ENCODE results near the gene POLR3A.
"Not testable (repeated sequence)": the region's sequence is repeated elsewhere in the genome, so short reads cannot be mapped to it uniquely, and the experiment has no call there.

POLR3A gene

DNA sequence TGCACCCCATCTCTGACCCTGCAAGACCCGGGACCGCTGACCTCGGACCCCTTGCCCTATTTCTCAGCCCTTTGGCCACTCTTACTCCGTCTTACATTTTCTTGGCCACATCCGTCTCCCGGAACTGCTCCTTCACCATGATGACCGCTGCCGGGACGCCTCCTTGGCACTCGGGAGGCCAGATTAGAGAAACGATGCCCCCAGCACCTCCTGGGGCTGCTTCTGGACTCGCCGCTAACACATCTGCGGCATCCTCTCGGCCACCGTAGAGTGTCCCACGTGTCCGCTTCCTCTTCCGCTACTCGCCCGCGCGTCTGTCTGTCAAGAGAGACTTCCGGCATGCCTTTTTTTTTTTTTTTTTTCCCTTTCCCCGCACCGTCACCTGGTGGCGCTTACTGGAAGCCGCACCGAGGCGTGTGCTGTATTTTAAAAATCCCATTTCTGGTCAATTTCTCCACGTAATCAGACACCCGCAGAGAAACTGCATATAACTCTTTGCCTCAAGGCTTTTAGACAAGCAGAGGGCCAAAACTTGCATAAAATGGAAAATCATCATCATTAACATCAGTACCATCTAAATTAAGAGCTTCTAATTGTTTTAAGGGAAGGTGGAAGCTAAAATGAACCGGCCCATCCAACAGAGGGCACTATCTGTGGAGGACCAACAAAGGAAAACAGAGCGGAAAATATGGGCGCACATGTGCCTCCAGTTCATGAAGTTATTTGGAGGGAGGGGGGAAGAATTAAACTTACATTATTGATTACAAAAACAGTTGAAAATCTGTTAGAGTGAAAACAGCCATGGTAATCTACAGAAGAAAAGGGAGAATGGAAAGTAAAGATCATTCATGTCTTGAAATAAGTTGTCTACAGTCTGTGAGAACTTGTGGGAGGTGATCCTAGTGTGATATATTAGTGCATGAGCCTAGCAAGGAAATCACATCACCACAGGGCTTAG lies at the start of gene POLR3A:
Gene POLR3A (minus strand): TSS at position 247 of the 958 bp plus-strand sequence. CDS start 108 bp downstream, at position 139.
- DNase-seq (ENCODE audit: low spot score) = peak; percentile 89

GRCh38 chr10:78078539-78079330 lies 49.4 kb upstream of the POLR3A start:
- DNase-seq (ENCODE audit: low spot score) = no peak

DNA sequence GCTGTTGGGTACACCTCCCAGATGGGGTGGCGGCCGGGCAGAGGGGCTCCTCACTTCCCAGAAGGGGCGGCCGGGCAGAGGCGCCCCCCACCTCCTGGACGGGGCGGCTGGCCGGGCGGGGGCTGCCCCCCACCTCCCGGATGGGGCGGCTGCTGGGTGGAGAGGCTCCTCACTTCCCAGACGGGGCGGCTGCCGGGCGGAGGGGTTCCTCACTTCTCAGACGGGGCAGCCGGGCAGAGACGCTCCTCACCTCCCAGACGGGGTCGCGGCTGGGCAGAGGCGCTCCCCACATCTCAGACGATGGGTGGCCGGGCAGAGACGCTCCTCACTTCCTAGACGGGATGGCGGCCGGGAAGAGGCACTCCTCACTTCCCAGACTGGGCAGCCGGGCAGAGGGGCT lies 46.5 kb upstream of the POLR3A start:
- DNase-seq (ENCODE audit: low spot score) = not testable (repeated sequence)

GRCh38 chr10:78072504-78072903 lies 43.2 kb upstream of the POLR3A start:
- no peak for DNase-seq (ENCODE audit: low spot score)

DNA sequence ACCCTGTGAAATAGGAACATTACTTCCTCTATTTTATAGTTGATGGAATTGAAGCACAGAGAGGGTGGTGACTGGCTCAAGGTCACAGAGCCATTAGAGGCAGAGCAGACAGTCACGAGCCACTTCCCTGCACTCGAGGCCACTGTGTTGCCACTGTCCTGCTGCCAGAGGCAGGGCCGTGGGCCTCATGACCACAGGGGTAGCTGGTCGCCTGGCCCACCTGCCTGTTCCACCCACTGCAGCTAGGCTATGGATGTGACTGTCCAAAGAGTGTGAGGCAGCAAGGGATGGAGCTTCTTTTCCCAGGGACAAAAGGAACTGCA lies 42.5 kb upstream of the POLR3A start:
- DNase-seq (ENCODE audit: low spot score) = no peak

DNA sequence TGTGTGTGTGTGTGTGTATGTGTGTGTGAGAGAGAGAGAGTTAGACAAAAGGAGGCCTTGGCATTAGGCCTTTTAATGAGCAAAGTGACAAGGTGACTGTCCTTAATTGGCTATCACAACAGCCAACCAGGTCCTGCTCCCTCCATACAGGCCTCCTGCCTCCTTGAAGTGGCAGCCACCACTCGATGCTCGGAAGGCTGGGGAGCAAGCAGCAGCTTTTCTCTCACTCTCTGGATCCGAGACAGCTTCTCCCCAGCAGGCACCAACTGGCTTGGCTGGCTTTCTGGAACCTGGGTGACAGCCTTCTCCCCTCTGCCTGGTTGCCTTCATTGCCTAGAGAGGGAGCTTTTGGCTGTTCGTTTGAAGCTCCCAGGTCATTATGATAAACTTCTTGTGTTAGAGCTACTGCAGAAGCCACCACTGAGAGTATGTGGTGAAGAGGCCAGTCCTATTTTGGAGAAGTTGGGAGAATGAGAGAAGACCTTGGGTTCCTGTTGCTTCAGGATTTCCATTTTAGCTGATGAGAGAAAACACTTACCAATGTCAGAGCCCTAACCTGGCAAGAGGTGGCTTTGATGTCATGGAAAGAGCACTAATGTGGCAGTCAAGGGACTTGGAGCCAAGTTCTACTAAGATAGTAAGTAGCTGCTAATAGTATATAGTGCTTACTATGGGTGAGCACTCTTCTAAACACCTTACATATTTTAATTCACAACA lies 42.0 kb upstream of the POLR3A start:
- DNase-seq (ENCODE audit: low spot score) = no peak

GRCh38 chr10:78070726-78071125 lies 41.4 kb upstream of the POLR3A start:
- no peak for DNase-seq (ENCODE audit: low spot score)

DNA sequence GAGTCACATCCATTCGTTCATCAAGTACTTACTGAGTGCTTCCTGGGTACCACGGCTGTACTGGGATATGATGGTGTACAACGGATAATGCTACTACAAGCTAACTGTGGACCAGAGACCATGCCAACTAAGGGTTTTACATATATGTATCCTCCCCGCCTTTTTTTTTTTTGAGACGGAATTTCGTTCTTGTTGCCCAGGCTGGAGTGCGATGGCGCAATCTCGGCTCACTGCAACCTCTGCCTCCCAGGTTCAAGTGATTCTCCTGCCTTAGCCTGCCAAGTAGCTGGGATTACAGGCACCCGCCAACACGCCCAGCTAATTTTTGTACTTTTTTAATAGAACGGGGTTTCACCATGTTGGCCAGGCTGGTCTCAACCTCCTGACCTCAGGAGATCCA lies 40.7 kb upstream of the POLR3A start:
- DNase-seq (ENCODE audit: low spot score) = not testable (repeated sequence)

DNA sequence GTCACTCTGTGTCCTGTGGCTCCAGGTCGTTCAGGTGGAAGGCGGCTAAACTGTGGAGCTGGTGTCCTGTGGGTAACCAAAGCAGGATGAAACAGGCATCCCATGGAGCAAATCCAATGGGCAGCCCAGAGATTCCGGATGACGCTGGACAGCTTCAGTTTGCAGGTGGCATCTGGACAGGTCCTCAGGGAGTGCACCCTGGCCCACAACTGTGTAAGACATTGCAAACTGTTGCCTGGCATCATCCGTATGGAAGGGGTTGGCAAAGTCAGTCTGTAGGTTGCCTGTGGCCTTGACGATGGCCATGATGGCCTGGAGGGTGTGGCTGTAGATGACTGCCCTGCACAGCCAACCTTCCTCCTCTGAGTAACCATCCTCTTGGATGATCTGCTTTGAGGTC lies 39.8 kb upstream of the POLR3A start:
- DNase-seq (ENCODE audit: low spot score) = no peak

GRCh38 chr10:78066728-78067430 lies 37.6 kb upstream of the POLR3A start:
- no peak for DNase-seq (ENCODE audit: low spot score)

GRCh38 chr10:78066012-78066411 lies 36.7 kb upstream of the POLR3A start:
- no peak for DNase-seq (ENCODE audit: low spot score)

DNA sequence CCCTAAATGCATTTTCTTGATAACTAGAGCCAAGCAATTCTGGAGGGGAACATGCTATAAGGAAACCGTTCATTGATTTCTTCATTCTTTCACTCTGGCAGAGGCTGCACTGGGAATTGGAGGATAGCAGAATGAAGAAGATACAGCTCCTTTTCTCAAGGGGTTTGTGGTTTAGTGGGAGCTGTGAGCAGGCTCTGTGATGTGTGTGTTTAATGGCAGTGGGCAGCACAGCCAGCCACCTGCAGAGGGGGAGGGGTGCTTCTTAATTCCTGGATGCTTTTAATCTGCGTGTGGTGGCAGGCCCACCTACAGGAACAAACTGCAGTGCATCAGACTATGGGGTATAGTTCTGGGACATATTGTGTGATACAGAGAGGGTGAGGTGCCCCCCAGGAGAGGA lies 36.3 kb upstream of the POLR3A start:
- DNase-seq (ENCODE audit: low spot score) = no peak

GRCh38 chr10:78064919-78065318 lies 35.6 kb upstream of the POLR3A start:
- not testable (repeated sequence) for DNase-seq (ENCODE audit: low spot score)

- DNase-seq (ENCODE audit: low spot score) = no peak
These were observed 33.9 kb upstream of the POLR3A start for GRCh38 chr10:78063236-78063635.

GRCh38 chr10:78062296-78062695 lies 33.0 kb upstream of the POLR3A start:
- no peak for DNase-seq (ENCODE audit: low spot score)

DNA sequence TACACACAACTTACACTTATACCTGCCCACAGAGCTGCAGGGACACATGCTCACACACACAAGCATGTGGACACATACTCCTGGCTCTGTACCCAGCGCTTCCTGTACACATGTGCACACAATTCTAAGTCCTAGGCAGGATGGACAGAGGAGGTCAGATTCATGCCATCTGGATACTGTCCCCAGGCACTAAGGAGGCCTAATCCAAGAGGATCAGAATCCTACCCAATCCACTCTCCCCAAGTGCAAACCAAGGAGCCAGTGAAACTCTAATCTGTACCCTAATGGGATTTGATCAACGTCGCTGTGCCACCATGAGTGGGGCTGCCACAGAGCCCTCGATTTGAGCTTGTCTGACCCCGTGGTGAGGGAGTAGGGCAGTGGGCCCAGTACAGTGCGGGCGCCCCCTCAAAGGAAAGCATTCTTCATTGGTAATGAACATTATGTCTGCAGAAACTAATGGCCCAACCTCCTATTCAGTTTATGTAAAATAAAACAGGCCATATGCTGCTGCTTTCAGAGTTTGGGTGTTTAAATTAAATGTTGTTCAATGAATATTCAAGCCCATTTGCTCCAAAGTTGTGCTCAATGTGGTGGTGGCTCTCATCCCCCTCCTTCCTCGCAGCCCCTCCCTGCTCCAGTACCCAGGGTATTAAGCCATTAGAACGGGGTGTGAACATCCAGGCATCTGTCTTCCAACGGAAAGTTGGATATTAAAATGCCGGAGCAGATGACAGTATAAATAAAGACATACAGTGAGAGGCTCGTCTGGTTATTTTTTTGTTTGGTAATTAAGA lies 30.8 kb upstream of the POLR3A start:
- DNase-seq (ENCODE audit: low spot score) = no peak

- no peak for DNase-seq (ENCODE audit: low spot score)
These were observed 29.2 kb upstream of the POLR3A start for GRCh38 chr10:78058562-78058961.

DNA sequence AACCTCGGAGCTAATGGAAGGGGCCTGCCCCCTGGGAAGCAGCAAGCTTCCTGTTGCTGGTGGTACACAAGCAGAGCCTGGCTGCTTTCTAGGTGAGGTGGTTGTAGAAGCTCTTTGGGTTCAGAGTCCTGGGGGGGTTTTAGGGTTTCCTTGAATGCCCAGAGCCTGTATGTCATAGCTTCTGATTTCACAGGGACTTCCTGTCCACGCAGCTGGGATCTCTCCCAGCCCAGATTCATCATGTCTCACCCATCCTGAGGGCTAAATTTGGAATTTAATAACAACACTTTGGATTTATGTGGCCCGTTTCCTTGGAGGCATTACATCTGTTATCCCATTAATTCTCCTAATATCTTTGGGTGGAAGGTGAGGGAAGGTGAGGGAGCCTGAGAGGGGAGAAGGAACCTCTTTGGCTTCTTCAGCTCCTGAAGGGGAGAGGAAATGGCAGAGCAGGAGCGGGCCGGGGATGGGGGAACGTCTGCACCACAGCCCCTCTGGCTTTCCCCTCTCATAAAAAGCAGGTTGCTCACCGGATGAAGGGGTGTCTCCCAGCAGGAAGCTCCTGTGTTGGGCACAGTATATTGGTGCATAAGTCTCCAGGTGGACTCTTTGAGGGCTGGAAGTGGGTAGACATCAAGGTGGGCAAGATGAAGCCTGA lies 24.0 kb upstream of the POLR3A start:
- peak; percentile 86 for DNase-seq (ENCODE audit: low spot score)

DNA sequence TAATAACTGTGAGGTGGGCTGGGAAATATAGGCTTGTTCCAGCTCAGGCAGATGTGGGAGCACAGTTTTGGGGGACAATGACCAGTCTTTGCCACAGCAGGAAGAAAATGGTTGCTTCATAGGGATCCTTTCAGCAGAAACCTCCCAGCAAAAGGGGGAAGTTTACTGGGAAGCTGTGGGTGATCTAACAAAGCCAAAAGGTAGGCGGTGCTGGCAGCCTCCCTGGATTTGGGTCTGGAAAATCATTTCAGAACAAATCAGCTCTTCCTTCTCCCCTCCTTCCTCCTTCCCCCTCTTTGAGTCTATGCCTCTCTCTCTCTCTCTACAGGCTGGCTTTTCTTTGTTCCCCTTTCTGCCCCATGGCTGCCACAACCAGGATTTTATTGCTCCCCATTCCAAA lies 20.5 kb upstream of the POLR3A start:
- DNase-seq (ENCODE audit: low spot score) = no peak

GRCh38 chr10:78047314-78047891 lies 18.1 kb upstream of the POLR3A start:
- DNase-seq (ENCODE audit: low spot score) = peak; percentile 89

All from kidney capillary endothelial cell (primary cell).